ENCODE results near the gene TOR2A.
"Not testable (repeated sequence)": the region's sequence is repeated elsewhere in the genome, so short reads cannot be mapped to it uniquely, and the experiment has no call there.

The TOR2A gene

GRCh38 chr9:127761491-127761956 is 26.4 kb upstream of the TOR2A start:
- no peak for DNase-seq (ENCODE audit: low spot score)
- in situ Hi-C loops (cut with MboI; ENCODE audit: low sequenced_read_pairs, unreplicated experiment) = no loop called here
- no peak for TF ChIP-seq CTCF (IDR thresholded peaks at IDR 0.05; ENCODE audit: borderline replicate concordance, control extremely low read depth, extremely low read depth, insufficient read depth, missing control alignments)

GRCh38 chr9:127761061-127761460 is 26.0 kb upstream of the TOR2A start:
- DNase-seq (ENCODE audit: low spot score) = no peak
- in situ Hi-C loops (cut with MboI; ENCODE audit: low sequenced_read_pairs, unreplicated experiment) = no loop called here
- no peak for TF ChIP-seq CTCF (IDR thresholded peaks at IDR 0.05; ENCODE audit: borderline replicate concordance, control extremely low read depth, extremely low read depth, insufficient read depth, missing control alignments)

GRCh38 chr9:127758843-127759242 is 23.7 kb upstream of the TOR2A start:
- DNase-seq (ENCODE audit: low spot score) = no peak
- no peak for TF ChIP-seq CTCF (IDR thresholded peaks at IDR 0.05; ENCODE audit: borderline replicate concordance, control extremely low read depth, extremely low read depth, insufficient read depth, missing control alignments)
- in situ Hi-C loops (cut with MboI; ENCODE audit: low sequenced_read_pairs, unreplicated experiment) = no loop called here

GRCh38 chr9:127756776-127757175 is 21.7 kb upstream of the TOR2A start:
- DNase-seq (ENCODE audit: low spot score); in situ Hi-C loops (cut with MboI; ENCODE audit: low sequenced_read_pairs, unreplicated experiment): not testable (repeated sequence)

- in situ Hi-C loops (cut with MboI; ENCODE audit: low sequenced_read_pairs, unreplicated experiment) = no loop called here
- no peak for TF ChIP-seq CTCF (IDR thresholded peaks at IDR 0.05; ENCODE audit: borderline replicate concordance, control extremely low read depth, extremely low read depth, insufficient read depth, missing control alignments)
Measured at GRCh38 chr9:127756233-127756632, 21.1 kb upstream of the TOR2A start.

GRCh38 chr9:127755061-127756060 is 20.3 kb upstream of the TOR2A start:
- in situ Hi-C loops (cut with MboI; ENCODE audit: low sequenced_read_pairs, unreplicated experiment) = no loop called here
- TF ChIP-seq CTCF (IDR thresholded peaks at IDR 0.05; ENCODE audit: borderline replicate concordance, control extremely low read depth, extremely low read depth, insufficient read depth, missing control alignments) = no peak
- no peak for DNase-seq (ENCODE audit: low spot score)

More at GRCh38 chr9:127756233-127756632, 21.1 kb upstream of the TOR2A start:
- DNase-seq (ENCODE audit: low spot score) = no peak

Measured in GM13976 (cell line).